ENCODE data around the gene ZNF483. TPM values are rescaled to one million over a fixed set of nuclear protein-coding genes. Genes with fewer than 3 reads are reported as not detected.
A peak's percentile ranks its signal among the peaks of the same experiment; 100 is the strongest.
"Not testable (repeated sequence)": the region's sequence is repeated elsewhere in the genome, so short reads cannot be mapped to it uniquely, and the experiment has no call there.

ZNF483 gene
- total RNA-seq, 1 donor from 2014 or later = 1.6 TPM

GRCh38 chr9:111542497-111543254 lies 17.7 kb downstream of the ZNF483 start:
- DNase-seq (ENCODE audit: low read depth in 2 of 2) = no peak

DNA sequence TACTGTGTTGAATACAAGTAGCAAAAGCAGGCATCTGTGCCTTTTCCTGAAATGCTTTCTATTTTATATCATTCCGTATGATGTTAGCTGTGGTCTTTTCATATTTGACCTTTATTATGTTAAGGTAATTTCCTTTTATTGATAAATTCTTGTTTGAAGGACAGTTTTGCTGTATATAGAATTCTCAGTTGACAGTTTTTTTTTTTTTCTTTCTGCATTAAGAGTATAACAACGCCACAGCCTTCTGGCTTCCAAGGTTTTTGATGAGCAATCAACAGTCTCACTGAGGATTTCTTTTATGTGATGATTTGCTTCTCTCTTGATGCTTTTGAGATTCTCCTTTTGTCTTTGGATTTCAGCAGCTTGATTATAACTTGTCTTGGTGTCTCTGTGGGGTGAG lies 23.6 kb downstream of the ZNF483 start:
- DNase-seq (ENCODE audit: low read depth in 2 of 2) = no peak

GRCh38 chr9:111555425-111555824 lies 30.4 kb downstream of the ZNF483 start:
- not testable (repeated sequence) for DNase-seq (ENCODE audit: low read depth in 2 of 2)

DNA sequence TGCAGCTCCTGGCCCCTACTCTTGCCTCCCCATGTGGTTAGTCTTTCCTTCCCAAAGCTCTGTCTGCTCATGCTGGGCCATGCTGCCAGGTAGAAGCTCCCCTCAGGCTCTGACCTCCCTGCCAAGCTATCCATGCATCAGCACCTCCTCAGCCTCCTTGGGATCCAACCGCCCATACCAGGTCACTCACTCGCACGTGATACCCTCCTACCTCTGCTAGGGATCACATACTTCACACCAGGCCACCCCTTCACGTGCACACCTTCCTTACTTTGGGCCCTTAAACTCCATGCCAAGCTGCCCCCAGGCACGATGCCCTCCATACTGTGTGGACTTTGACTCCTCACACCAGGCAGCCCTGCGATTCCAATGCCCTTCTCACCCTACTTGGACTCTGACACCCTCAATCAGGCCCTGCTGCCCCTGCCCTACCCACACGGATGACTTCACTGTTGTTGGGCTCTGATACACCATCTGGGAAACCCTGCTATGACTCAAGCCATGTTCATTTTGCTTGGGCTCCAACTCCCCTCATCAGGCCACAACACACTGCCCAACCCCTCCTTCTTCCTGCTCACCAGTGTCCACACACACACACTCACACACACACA lies 34.1 kb downstream of the ZNF483 start:
- DNase-seq (ENCODE audit: low read depth in 2 of 2) = peak in 1 of 2 donors; percentile 17

GRCh38 chr9:111561165-111561719 lies 36.3 kb downstream of the ZNF483 start:
- DNase-seq (ENCODE audit: low read depth in 2 of 2) = no peak

DNA sequence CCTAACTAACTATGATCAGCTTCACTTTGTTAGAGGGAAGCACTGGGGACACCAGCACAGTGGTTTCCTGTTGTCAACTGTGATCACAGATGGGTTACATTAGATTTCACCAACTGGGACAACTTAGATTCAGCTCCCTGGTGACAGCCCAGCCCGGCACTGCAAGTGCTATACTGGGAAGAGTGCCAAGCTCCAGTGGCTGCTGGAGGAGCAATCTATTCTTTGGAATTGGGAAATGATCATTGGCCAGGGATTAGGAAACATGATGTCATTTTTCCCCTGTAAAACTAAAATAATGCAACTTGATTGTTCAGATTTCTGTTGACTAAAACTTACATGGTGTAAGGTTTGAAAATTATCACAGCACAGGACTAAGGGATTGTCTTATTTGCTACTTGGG lies 41.3 kb downstream of the ZNF483 start:
- DNase-seq (ENCODE audit: low read depth in 2 of 2) = peak; percentile 13 to 82

DNA sequence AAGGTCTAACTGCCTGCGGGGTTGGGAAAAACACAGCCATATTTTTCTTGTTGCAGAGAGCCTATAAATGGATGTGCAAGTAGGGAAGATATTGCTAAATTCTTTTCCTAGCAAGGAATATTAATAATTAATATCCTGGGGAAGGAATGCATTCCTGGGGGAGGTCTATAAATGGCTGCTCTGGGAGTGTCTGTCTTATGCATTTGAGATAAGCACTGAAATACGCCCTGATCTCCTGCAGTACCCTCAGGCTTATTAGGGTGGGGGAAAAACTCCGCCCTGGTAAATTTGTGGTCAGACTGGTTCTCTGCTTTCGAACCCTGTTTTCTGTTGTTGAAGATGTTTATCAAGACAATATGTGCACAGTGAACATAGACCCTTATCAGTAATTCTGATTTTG lies 43.1 kb downstream of the ZNF483 start:
- not testable (repeated sequence) for DNase-seq (ENCODE audit: low read depth in 2 of 2)

- DNase-seq (ENCODE audit: low read depth in 2 of 2) = no peak
These were observed 48.1 kb downstream of the ZNF483 start for GRCh38 chr9:111572950-111573604.

- DNase-seq (ENCODE audit: low read depth in 2 of 2) = peak in 1 of 2 donors; percentile 44
These were observed 57.9 kb downstream of the ZNF483 start for GRCh38 chr9:111582888-111583287.

GRCh38 chr9:111586378-111586777 lies 61.4 kb downstream of the ZNF483 start:
- DNase-seq (ENCODE audit: low read depth in 2 of 2) = no peak

DNA sequence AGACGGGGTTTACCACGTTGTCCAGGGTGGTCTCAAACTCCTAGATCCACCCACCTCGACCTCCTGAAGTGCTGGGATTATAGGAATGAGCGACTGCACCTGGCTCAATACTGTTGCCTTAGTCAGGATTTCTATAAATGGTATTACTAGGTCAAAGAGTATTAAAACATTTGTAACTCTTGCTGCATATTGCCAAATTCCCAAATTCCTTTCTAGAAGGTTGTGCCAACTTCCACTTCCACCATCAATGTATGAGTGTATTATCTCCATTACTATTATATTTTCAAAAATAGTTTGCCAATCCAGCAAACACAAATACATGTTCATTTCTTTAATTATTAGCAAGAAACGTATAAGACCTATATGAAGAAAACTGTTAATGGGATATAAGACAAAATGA lies 63.9 kb downstream of the ZNF483 start:
- DNase-seq (ENCODE audit: low read depth in 2 of 2) = peak in 1 of 2 donors; percentile 24

GRCh38 chr9:111597852-111598732 lies 73.1 kb downstream of the ZNF483 start:
- DNase-seq (ENCODE audit: low read depth in 2 of 2) = peak; percentile 76 to 84

- DNase-seq (ENCODE audit: low read depth in 2 of 2) = peak; percentile 37 to 43
These were observed 73.7 kb downstream of the ZNF483 start for GRCh38 chr9:111598733-111599091.

- DNase-seq (ENCODE audit: low read depth in 2 of 2) = peak; percentile 87 to 88
These were observed 74.3 kb downstream of the ZNF483 start, which contains the start of gene PTGR1 for GRCh38 chr9:111599092-111599954. PTGR1 (minus strand) TSS chr9:111599647; CDS start chr9:111597422, 2,225 bp downstream.

- no peak for DNase-seq (ENCODE audit: low read depth in 2 of 2)
These were observed 75.0 kb downstream of the ZNF483 start for GRCh38 chr9:111599955-111600343.

DNA sequence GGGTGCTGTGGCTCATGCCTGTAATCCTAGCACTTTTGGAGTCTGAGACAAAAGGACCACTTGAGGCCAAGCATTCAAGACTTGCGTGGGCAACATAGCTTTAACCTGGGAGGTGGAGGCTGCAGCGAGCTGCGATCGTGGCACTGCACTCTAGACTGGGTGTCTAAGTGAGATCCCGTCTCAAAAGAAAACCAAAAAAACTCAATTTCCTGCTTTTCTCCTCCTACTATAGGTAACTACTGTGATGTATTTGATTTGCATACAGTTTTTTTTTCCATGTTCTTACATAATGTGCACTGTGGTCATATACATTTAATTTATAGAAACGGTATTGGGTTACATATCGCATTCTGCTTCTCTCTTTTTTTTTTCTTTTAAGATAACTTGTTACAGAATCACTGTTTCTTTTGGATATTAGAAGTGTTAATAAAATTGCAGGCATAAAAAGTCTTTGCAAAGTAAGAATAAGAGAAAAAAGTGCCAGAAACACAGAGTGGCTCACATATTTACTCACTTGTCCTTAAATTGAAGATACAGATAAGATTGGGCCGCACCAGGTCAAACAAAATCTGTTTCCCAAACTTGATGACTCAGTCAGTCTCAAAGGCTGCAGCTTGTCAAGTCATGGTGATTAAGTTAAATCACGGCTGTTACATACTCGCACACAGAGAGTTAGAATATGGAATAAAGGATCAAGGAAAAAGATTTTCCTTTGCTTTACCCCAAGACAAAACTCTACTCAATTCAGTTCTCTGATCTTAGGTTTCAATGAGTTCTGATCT lies 76.4 kb downstream of the ZNF483 start:
- peak; percentile 56 to 90 for DNase-seq (ENCODE audit: low read depth in 2 of 2)

DNA sequence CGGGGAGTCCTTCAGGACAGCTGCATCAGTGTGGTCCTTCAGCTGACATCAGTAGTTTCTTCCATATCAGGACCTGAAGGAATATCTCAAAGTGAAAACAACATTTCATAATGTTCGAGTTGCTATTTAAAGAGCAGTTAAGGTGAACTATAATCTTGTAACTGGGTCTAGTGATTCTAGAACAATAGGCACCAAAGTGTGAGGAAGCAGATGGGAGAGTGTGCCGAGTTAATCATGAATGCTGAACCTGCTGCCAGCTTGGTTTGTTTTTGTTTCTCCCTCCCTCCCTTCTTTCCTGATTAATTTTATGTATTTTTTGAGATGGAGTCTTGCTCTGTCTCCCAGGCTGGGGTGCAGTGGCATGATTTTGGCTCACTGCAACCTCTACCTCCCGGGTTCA lies 78.1 kb downstream of the ZNF483 start:
- peak; percentile 68 to 75 for DNase-seq (ENCODE audit: low read depth in 2 of 2)

DNA sequence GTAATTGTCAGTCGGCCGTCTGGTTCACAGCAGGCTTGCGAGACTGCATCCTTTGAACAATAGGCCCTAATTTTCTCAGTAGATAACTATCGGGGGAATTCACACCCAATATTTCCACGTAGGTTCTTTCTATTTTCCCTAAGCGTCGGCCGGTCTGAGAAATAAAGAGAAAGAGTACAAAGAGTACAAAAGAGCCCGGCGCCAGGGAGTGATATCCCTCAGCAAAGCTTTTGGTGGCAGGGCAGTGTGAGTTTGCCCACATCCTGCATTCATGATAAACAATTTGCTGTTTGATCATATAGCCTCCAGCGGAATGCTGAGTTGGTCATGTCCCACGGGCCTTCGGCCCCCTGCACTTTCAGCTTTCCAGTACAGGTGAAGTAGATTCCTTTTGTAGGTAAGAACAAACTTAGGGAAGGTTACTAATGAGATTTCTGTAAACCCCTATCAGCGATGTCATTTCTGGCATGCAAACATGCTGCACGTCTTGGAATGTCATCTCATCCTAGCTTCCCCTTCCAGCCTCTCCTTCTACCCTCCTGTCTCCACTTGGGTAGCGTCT lies 79.2 kb downstream of the ZNF483 start:
- no peak for DNase-seq (ENCODE audit: low read depth in 2 of 2)

GRCh38 chr9:111605041-111605559 lies 80.1 kb downstream of the ZNF483 start:
- no peak for DNase-seq (ENCODE audit: low read depth in 2 of 2)

Data from lung microvascular endothelial cell (primary cell).